GM12891 (cell line): ENCODE data around the gene MIGA1.
A peak's percentile ranks its signal among the peaks of the same experiment; 100 is the strongest.
"Not testable (repeated sequence)": the region's sequence is repeated elsewhere in the genome, so short reads cannot be mapped to it uniquely, and the experiment has no call there.

ENCODE experiments used
- DNase-seq: peaks from one replicate; pipeline ENCODE4 v3.0.0; 2011; ENCODE audit warnings: low spot score; ENCODE audit not compliant: insufficient read length
- FAIRE-seq: peaks from 2 replicates; lab custom pipeline; 2011; peaks lifted over from hg19 to GRCh38; lab: Jason Lieb, UNC
- PAX5 ChIP-seq: IDR thresholded peaks from 2 replicates; pipeline ENCODE4 v1.6.1; 2011; ENCODE audit warnings: low read length, moderate library complexity, mild to moderate bottlenecking; ENCODE audit not compliant: insufficient read depth, severe bottlenecking
- POLR2A ChIP-seq: IDR thresholded peaks from 2 replicates; pipeline ENCODE4 v1.6.1; 2011; ENCODE audit warnings: low read depth, low read length, control low read depth
- POLR2AphosphoS5 ChIP-seq: IDR thresholded peaks from 2 replicates; pipeline ENCODE4 v1.6.1; 2011; ENCODE audit warnings: low read depth, low read length, control low read depth
- POU2F2 ChIP-seq: IDR thresholded peaks from 2 replicates; pipeline ENCODE4 v1.6.1; 2011; ENCODE audit warnings: low read depth, mild to moderate bottlenecking, control low read depth, low read length, moderate library complexity
- SPI1 ChIP-seq: IDR thresholded peaks from 2 replicates; pipeline ENCODE4 v1.6.1; 2011; ENCODE audit warnings: low read depth, low read length, control low read depth
- TAF1 ChIP-seq: IDR thresholded peaks from 2 replicates; pipeline ENCODE4 v1.6.1; 2011; ENCODE audit warnings: low read depth, low read length, control low read depth

MIGA1 gene

GRCh38 chr1:77757603-77758002 is 21.8 kb upstream of the MIGA1 start:
- no peak for TF ChIP-seq PAX5
- TF ChIP-seq POLR2A, result no peak
- TF ChIP-seq POLR2AphosphoS5, result no peak
- TF ChIP-seq SPI1, result no peak
- TF ChIP-seq TAF1, result no peak
- TF ChIP-seq POU2F2, result no peak
- DNase-seq, result no peak
- FAIRE-seq, result peak; percentile 55

GRCh38 chr1:77759071-77760028 is 20.1 kb upstream of the MIGA1 start, which contains the start of gene USP33:
Gene USP33 (minus strand): TSS chr1:77759852. CDS start chr1:77741697, 18,155 bp downstream.
- FAIRE-seq (peak; percentile 90), DNase-seq (peak; percentile 78)
- TF ChIP-seq POLR2A (peak; percentile 53; the same call in 1 of the 2 replicates), PAX5 (no peak), TAF1 (0 out of 2 replicates have a peak, but pooled peaks have one; percentile 32), SPI1 (no peak), POLR2AphosphoS5 (no peak), POU2F2 (no peak; the same call in 1 of the 2 replicates)

- TF ChIP-seq POLR2A (no peak), POLR2AphosphoS5 (no peak), PAX5 (no peak), SPI1 (no peak), TAF1 (no peak), POU2F2 (no peak)
- FAIRE-seq, result no peak
- DNase-seq, result no peak
These were observed 17.4 kb upstream of the MIGA1 start for GRCh38 chr1:77762072-77762476.

GRCh38 chr1:77768006-77768405 is 11.4 kb upstream of the MIGA1 start:
- TF ChIP-seq TAF1 (no peak), SPI1 (no peak), POLR2AphosphoS5 (no peak), POU2F2 (no peak), PAX5 (no peak), POLR2A (no peak)
- DNase-seq, result no peak
- no peak for FAIRE-seq

- TF ChIP-seq POLR2A (no peak), POU2F2 (no peak), PAX5 (no peak), TAF1 (no peak), POLR2AphosphoS5 (no peak), SPI1 (no peak)
- FAIRE-seq (no peak), DNase-seq (no peak)
These were observed 3.3 kb upstream of the MIGA1 start for GRCh38 chr1:77776007-77776700.

- FAIRE-seq (no peak), DNase-seq (no peak)
- TF ChIP-seq POLR2A, result no peak
- TF ChIP-seq SPI1, result no peak
- no peak for TF ChIP-seq POU2F2
- TF ChIP-seq POLR2AphosphoS5, result no peak
- TF ChIP-seq PAX5, result no peak
- TF ChIP-seq TAF1, result no peak
These were observed 2.2 kb downstream of the MIGA1 start for GRCh38 chr1:77781683-77782082.

- no peak for DNase-seq
- TF ChIP-seq POLR2A (no peak), POLR2AphosphoS5 (no peak), TAF1 (no peak), SPI1 (no peak), PAX5 (no peak), POU2F2 (no peak)
- FAIRE-seq, result no peak
These were observed 3.7 kb downstream of the MIGA1 start for GRCh38 chr1:77783141-77783540.

GRCh38 chr1:77786093-77786741 is 6.8 kb downstream of the MIGA1 start:
- not testable (repeated sequence) for DNase-seq, FAIRE-seq

GRCh38 chr1:77794550-77794949 is 15.1 kb downstream of the MIGA1 start:
- TF ChIP-seq POU2F2, result no peak
- TF ChIP-seq POLR2A, result no peak
- no peak for TF ChIP-seq PAX5
- no peak for TF ChIP-seq POLR2AphosphoS5
- no peak for TF ChIP-seq TAF1
- no peak for TF ChIP-seq SPI1
- no peak for DNase-seq
- peak; percentile 38 for FAIRE-seq
